HepG2 (cell line): ENCODE results near the gene CPEB3. TPM values are rescaled to one million over a fixed set of nuclear protein-coding genes. Genes with fewer than 3 reads are reported as not detected.
A peak's percentile ranks its signal among the peaks of the same experiment; 100 is the strongest.

Source experiments
- AGO1 ChIP-seq: fragments of 200-400 bp; formaldehyde crosslinking; IDR thresholded peaks from 2 replicates; pipeline ENCODE4 v1.6.1; 2017; ENCODE audit warnings: mild to moderate bottlenecking, low read depth, low read length, moderate library complexity; ENCODE audit not compliant: poor library complexity, severe bottlenecking
- DR1 ChIP-seq: sonication (generic); formaldehyde crosslinking; IDR thresholded peaks from 2 replicates; pipeline ENCODE4 v1.8.0; 2021; ENCODE audit warnings: mild to moderate bottlenecking, missing genetic modification reagents, inconsistent platforms
- EED ChIP-seq: sonication (generic); formaldehyde crosslinking; IDR thresholded peaks from 2 replicates; pipeline ENCODE4 v1.5.0; 2020; ENCODE audit warnings: mild to moderate bottlenecking, missing genetic modification reagents
- FOXO1 ChIP-seq: sonication (generic); formaldehyde crosslinking; IDR thresholded peaks from 2 replicates; pipeline ENCODE4 v1.4.0; 2020; ENCODE audit warnings: missing genetic modification reagents
- HDAC1 ChIP-seq: sonication (generic); formaldehyde crosslinking; IDR thresholded peaks from 2 replicates; pipeline ENCODE4 v1.5.1; 2020; ENCODE audit warnings: mild to moderate bottlenecking, missing genetic modification reagents
- LCORL ChIP-seq, 2 experiments: fragments of 450-650 bp in 1 of 2; sonication (generic) in 1 of 2; formaldehyde crosslinking in 1 of 2; IDR thresholded peaks; 2 replicates each; pipeline versions ENCODE4 v1.5.0 to v1.6.1; 2017 to 2020; ENCODE audit warnings: antibody characterized with exemption in 1 of 2, missing genetic modification reagents in 1 of 2
- NCOA1 ChIP-seq: sonication (generic); formaldehyde crosslinking; IDR thresholded peaks from 2 replicates; pipeline ENCODE4 v1.9.0; 2021; ENCODE audit warnings: missing genetic modification reagents
- NCOA2 ChIP-seq: sonication (generic); formaldehyde crosslinking; IDR thresholded peaks from 2 replicates; pipeline ENCODE4 v1.8.0; 2022; ENCODE audit warnings: inconsistent platforms
- SCMH1 ChIP-seq: sonication (generic); formaldehyde crosslinking; IDR thresholded peaks from 2 replicates; pipeline ENCODE4 v1.9.0; 2021; ENCODE audit warnings: missing genetic modification reagents, mild to moderate bottlenecking, borderline replicate concordance
- YEATS4 ChIP-seq: sonication (generic); formaldehyde crosslinking; IDR thresholded peaks from 2 replicates; pipeline ENCODE4 v1.4.0; 2020; ENCODE audit warnings: missing genetic modification reagents, borderline replicate concordance
- ZFP36L2 ChIP-seq: sonication (generic); formaldehyde crosslinking; IDR thresholded peaks from 2 replicates; pipeline ENCODE4 v1.4.0; 2020; ENCODE audit warnings: missing genetic modification reagents
- ZFX ChIP-seq: sonication (generic); formaldehyde crosslinking; IDR thresholded peaks from 2 replicates; pipeline ENCODE4 v1.4.0; 2020; ENCODE audit warnings: mild to moderate bottlenecking, low read depth, missing genetic modification reagents, moderate library complexity
- ZFYVE20 ChIP-seq: sonication (generic); formaldehyde crosslinking; IDR thresholded peaks from 2 replicates; pipeline ENCODE4 v1.8.0; 2023; ENCODE audit warnings: low read depth, mild to moderate bottlenecking, moderate library complexity, missing genetic modification reagents, borderline replicate concordance
- ZNF230 ChIP-seq: sonication (generic); formaldehyde crosslinking; IDR thresholded peaks from 2 replicates; pipeline ENCODE4 v1.4.0; 2020; ENCODE audit warnings: mild to moderate bottlenecking, missing genetic modification reagents
- ZNF335 ChIP-seq: sonication (generic); formaldehyde crosslinking; IDR thresholded peaks from 2 replicates; pipeline ENCODE4 v1.4.0; 2020; ENCODE audit warnings: missing genetic modification reagents
- ZNF432 ChIP-seq: sonication (generic); formaldehyde crosslinking; IDR thresholded peaks from 2 replicates; pipeline ENCODE4 v1.5.0; 2020; ENCODE audit warnings: missing genetic modification reagents, mild to moderate bottlenecking, borderline replicate concordance
- ZNF484 ChIP-seq: sonication (generic); formaldehyde crosslinking; IDR thresholded peaks from 2 replicates; pipeline ENCODE4 v1.5.1; 2020; ENCODE audit warnings: mild to moderate bottlenecking, low read depth, missing genetic modification reagents, borderline replicate concordance
- ZNF567 ChIP-seq: sonication (generic); formaldehyde crosslinking; IDR thresholded peaks from 2 replicates; pipeline ENCODE4 v1.8.1; 2023; ENCODE audit warnings: mild to moderate bottlenecking, missing genetic modification reagents, borderline replicate concordance
- ZNF781 ChIP-seq: sonication (generic); formaldehyde crosslinking; IDR thresholded peaks from 2 replicates; pipeline ENCODE4 v1.5.1; 2020; ENCODE audit warnings: borderline replicate concordance, mild to moderate bottlenecking, missing genetic modification reagents; ENCODE audit errors: not compliant biosample characterization
- ZSCAN29 ChIP-seq: sonication (generic); formaldehyde crosslinking; conservative IDR thresholded peaks from 2 replicates; pipeline ENCODE4 v1.4.0; 2020; ENCODE audit warnings: mild to moderate bottlenecking, missing genetic modification reagents
- polyA plus RNA-seq, 8 experiments: library from polyadenylated mRNA; depleted of rRNA in 3 of 8; stranded (reverse) in 7 of 8; unstranded in 1 of 8; fragments of >200 nt; fragmentation: Illumina TruSeq in 4 of 8; extraction: Trizol in 4 of 8; gene quantifications; 2 replicates each; pipeline versions ENCODE4 v1.2.1 to v1.2.3, GENCODE V29; 2011 to 2016; ENCODE audit warnings: low read depth in 4 of 8, missing spikeins in 1 of 8, mixed read lengths in 1 of 8; ENCODE audit not compliant: insufficient read depth in 1 of 8
- total RNA-seq, 5 experiments: library from RNA; depleted of rRNA; stranded (reverse); fragments of >200 nt; fragmentation: Illumina TruSeq; extraction: Trizol; gene quantifications; 2 replicates each; pipeline ENCODE4 v1.2.3, GENCODE V29; 2016; ENCODE audit warnings: low read depth in 1 of 5
- TF ChIP-seq, protein P1 (sequence below): sonication (generic); formaldehyde crosslinking; IDR thresholded peaks from 2 replicates; pipeline ENCODE4 v1.4.0; 2020; ENCODE audit warnings: missing genetic modification reagents
- TF ChIP-seq, protein P2 (sequence below): sonication (generic); formaldehyde crosslinking; IDR thresholded peaks from 2 replicates; pipeline ENCODE4 v1.8.1; 2023; ENCODE audit warnings: mild to moderate bottlenecking, missing genetic modification reagents
- TF ChIP-seq, protein P3 (sequence below): sonication (generic); formaldehyde crosslinking; IDR thresholded peaks from 2 replicates; pipeline ENCODE4 v1.5.1; 2020; ENCODE audit warnings: mild to moderate bottlenecking, missing genetic modification reagents, borderline replicate concordance
- TF ChIP-seq, protein P4 (sequence below): sonication (generic); formaldehyde crosslinking; IDR thresholded peaks from 2 replicates; pipeline ENCODE4 v1.8.0; 2022; ENCODE audit warnings: missing genetic modification reagents, mild to moderate bottlenecking, borderline replicate concordance

CPEB3 gene
- total and polyA plus RNA-seq, 2 of the 13 experiments (the other 11 are each of a cell fraction or from before 2014, with no cell fraction given): 0.66 to 0.70 TPM

DNA sequence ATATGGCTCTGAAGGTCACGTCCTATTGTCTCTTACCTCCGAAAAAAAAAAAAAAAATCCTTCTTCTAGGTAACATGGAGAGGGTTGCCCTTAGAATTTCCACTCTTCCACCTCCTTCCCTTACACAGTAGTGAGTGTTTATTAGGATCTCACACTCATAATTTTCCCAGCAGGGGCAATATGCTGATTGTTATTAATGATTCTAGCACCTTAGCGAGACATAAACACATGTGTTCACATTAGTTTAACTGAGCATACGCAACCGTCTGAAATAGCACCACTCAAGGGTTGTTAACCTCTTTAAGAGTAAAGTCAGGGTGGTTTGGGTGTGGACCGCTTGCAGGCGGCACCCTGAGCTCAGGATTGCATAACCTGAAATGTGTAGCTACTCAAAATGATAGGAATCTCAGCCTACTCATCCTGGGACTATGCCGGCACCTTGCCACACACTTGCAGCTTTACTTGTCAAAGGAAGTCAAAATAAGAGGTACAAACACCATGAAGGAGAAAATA, 52.2 kb downstream of the CPEB3 start (continued):
- TF ChIP-seq DR1: no peak
- no peak for TF ChIP-seq ZFYVE20 (CRISPR knock-in tag)
- TF ChIP-seq, protein P1, sequence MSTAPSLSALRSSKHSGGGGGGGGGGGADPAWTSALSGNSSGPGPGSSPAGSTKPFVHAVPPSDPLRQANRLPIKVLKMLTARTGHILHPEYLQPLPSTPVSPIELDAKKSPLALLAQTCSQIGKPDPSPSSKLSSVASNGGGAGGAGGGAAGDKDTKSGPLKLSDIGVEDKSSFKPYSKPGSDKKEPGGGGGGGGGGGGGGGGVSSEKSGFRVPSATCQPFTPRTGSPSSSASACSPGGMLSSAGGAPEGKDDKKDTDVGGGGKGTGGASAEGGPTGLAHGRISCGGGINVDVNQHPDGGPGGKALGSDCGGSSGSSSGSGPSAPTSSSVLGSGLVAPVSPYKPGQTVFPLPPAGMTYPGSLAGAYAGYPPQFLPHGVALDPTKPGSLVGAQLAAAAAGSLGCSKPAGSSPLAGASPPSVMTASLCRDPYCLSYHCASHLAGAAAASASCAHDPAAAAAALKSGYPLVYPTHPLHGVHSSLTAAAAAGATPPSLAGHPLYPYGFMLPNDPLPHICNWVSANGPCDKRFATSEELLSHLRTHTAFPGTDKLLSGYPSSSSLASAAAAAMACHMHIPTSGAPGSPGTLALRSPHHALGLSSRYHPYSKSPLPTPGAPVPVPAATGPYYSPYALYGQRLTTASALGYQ (CRISPR knock-in tag): no peak
- no peak for TF ChIP-seq YEATS4 (CRISPR knock-in tag)
- no peak for TF ChIP-seq ZSCAN29 (CRISPR knock-in tag)
- TF ChIP-seq, protein P2, sequence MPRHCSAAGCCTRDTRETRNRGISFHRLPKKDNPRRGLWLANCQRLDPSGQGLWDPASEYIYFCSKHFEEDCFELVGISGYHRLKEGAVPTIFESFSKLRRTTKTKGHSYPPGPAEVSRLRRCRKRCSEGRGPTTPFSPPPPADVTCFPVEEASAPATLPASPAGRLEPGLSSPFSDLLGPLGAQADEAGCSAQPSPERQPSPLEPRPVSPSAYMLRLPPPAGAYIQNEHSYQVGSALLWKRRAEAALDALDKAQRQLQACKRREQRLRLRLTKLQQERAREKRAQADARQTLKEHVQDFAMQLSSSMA (CRISPR knock-in tag): no peak
- no peak for TF ChIP-seq NCOA1 (CRISPR knock-in tag)
- no peak for TF ChIP-seq EED
- no peak for TF ChIP-seq SCMH1 (CRISPR knock-in tag)
- no peak for TF ChIP-seq ZNF484 (CRISPR knock-in tag)
- no peak; the same call in 1 of the 2 replicates for TF ChIP-seq HDAC1 (CRISPR knock-in tag)
- no peak for TF ChIP-seq ZNF567 (CRISPR knock-in tag)
- TF ChIP-seq ZFX (CRISPR knock-in tag): no peak
- TF ChIP-seq ZNF781: no peak
- TF ChIP-seq AGO1: no peak
- 0 out of 2 replicates have a peak, but pooled peaks have one; percentile 18 for TF ChIP-seq LCORL (IDR thresholded peaks at IDR 0.05)
- peak; percentile 16; the same call in 1 of the 2 replicates for TF ChIP-seq LCORL (CRISPR knock-in tag; IDR thresholded peaks at IDR 0.05)
- no peak for TF ChIP-seq ZNF432 (CRISPR knock-in tag)
- TF ChIP-seq, protein P3, sequence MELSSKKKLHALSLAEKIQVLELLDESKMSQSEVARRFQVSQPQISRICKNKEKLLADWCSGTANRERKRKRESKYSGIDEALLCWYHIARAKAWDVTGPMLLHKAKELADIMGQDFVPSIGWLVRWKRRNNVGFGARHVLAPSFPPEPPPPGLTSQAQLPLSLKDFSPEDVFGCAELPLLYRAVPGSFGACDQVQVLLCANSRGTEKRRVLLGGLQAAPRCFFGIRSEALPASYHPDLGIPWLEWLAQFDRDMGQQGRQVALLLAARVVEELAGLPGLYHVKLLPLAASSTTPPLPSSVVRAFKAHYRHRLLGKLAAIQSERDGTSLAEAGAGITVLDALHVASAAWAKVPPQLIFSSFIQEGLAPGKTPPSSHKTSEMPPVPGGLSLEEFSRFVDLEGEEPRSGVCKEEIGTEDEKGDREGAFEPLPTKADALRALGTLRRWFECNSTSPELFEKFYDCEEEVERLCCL (CRISPR knock-in tag): no peak
- peak; percentile 8; the same call in 1 of the 2 replicates for TF ChIP-seq FOXO1
- TF ChIP-seq ZNF230 (CRISPR knock-in tag): no peak
- no peak for TF ChIP-seq ZFP36L2 (CRISPR knock-in tag)
- TF ChIP-seq, protein P4, sequence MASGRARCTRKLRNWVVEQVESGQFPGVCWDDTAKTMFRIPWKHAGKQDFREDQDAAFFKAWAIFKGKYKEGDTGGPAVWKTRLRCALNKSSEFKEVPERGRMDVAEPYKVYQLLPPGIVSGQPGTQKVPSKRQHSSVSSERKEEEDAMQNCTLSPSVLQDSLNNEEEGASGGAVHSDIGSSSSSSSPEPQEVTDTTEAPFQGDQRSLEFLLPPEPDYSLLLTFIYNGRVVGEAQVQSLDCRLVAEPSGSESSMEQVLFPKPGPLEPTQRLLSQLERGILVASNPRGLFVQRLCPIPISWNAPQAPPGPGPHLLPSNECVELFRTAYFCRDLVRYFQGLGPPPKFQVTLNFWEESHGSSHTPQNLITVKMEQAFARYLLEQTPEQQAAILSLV: no peak
- no peak for TF ChIP-seq NCOA2 (CRISPR knock-in tag)
- TF ChIP-seq ZNF335 (CRISPR knock-in tag): 0 out of 2 replicates have a peak, but pooled peaks have one; percentile 31
